22Rv1 (cell line): ENCODE data around the gene NECAB2.

Experiments used
- ZFX ChIP-seq: fragments of 450-650 bp; IDR thresholded peaks from 2 replicates; pipeline ENCODE4 v1.6.1; 2017; ENCODE audit warnings: antibody characterized with exemption, borderline replicate concordance
- TF ChIP-seq, protein P1 (sequence below): fragments of 450-650 bp; IDR thresholded peaks from 2 replicates; pipeline ENCODE4 v1.5.1; 2017; ENCODE audit warnings: mild to moderate bottlenecking

DNA sequence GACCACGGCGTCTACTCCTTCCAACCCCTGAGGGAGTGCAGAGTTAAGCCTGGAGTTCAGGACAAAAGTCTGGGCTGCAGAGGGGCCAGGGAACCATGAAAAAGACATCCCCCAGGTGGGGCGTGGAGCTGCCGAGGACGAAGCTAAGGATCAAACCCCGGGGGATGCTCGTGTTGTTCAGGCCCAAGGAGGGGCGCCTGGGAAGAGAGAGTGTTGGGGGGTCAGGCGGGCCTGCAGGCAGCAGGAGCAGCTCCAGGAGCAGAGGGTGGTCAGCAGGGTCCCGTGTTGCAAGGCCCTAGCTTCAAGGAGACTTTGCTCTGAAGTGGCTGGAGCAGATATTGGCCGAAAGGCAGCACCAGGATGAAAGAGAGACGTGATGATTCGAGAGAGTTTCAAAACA lies 26.7 kb downstream of the NECAB2 start:
- TF ChIP-seq, protein P1, sequence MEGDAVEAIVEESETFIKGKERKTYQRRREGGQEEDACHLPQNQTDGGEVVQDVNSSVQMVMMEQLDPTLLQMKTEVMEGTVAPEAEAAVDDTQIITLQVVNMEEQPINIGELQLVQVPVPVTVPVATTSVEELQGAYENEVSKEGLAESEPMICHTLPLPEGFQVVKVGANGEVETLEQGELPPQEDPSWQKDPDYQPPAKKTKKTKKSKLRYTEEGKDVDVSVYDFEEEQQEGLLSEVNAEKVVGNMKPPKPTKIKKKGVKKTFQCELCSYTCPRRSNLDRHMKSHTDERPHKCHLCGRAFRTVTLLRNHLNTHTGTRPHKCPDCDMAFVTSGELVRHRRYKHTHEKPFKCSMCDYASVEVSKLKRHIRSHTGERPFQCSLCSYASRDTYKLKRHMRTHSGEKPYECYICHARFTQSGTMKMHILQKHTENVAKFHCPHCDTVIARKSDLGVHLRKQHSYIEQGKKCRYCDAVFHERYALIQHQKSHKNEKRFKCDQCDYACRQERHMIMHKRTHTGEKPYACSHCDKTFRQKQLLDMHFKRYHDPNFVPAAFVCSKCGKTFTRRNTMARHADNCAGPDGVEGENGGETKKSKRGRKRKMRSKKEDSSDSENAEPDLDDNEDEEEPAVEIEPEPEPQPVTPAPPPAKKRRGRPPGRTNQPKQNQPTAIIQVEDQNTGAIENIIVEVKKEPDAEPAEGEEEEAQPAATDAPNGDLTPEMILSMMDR, result no peak
- no peak for TF ChIP-seq ZFX
